ENCODE results near the gene EHMT2.

Gene EHMT2

DNA sequence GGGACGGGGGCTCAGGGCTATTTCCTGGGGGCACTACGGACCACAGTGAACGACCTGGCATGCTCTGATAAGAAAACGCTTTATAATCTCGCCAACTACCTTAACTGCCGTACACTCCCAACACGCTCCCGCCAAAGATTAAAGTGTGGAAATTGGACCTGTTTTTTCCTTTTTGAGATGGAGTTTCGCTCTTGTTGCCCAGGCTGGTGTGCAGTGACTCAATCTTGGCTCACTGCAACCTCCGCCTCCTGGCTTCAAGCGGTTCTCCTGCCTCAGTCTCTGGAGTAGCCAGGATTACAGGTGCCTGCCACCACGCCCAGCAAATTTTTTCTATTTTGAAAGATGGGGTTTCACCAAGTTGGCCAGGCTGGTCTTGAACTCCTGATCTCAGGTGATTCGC, 18.4 kb downstream of the EHMT2 start (continued):
- TF ChIP-seq, protein P1, sequence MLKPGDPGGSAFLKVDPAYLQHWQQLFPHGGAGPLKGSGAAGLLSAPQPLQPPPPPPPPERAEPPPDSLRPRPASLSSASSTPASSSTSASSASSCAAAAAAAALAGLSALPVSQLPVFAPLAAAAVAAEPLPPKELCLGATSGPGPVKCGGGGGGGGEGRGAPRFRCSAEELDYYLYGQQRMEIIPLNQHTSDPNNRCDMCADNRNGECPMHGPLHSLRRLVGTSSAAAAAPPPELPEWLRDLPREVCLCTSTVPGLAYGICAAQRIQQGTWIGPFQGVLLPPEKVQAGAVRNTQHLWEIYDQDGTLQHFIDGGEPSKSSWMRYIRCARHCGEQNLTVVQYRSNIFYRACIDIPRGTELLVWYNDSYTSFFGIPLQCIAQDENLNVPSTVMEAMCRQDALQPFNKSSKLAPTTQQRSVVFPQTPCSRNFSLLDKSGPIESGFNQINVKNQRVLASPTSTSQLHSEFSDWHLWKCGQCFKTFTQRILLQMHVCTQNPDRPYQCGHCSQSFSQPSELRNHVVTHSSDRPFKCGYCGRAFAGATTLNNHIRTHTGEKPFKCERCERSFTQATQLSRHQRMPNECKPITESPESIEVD (tag by site-specific recombination; IDR thresholded peaks at IDR 0.05): no peak
- TF ChIP-seq ZNF292 (tag by site-specific recombination; IDR thresholded peaks at IDR 0.05; ENCODE audit: borderline replicate concordance, low read depth): no peak
- TF ChIP-seq, protein P2, sequence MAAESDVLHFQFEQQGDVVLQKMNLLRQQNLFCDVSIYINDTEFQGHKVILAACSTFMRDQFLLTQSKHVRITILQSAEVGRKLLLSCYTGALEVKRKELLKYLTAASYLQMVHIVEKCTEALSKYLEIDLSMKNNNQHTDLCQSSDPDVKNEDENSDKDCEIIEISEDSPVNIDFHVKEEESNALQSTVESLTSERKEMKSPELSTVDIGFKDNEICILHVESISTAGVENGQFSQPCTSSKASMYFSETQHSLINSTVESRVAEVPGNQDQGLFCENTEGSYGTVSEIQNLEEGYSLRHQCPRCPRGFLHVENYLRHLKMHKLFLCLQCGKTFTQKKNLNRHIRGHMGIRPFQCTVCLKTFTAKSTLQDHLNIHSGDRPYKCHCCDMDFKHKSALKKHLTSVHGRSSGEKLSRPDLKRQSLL (tag by site-specific recombination; IDR thresholded peaks at IDR 0.05): no peak
- no peak for TF ChIP-seq ZIC2 (tag by site-specific recombination; IDR thresholded peaks at IDR 0.05)
- TF ChIP-seq ZNF701 (tag by site-specific recombination; IDR thresholded peaks at IDR 0.05): no peak

DNA sequence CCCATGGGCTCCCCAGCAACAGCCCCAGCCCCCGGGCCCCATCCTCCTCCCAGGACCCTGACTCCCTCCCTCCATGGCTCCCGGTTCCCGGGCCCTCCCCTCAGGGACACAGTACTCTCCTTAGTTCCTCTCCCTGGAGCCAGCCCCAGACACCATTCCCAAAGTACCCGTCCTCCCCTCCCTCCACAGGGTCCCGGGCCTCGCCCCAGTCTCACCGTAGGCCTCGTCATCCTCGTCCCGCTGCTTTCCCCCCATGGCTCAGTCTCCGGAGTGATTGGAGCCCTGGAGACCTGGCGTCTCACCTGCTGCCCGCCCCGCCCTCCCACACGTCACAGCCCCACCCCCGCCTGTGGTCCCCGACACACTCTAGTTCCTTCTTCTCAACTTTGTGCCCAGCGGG, 18.8 kb downstream of the EHMT2 start, which contains the start of gene SLC44A4:
Gene SLC44A4, minus strand, starts transcription at position 272 of the 400 bp plus-strand sequence. Its CDS starts 17 bp downstream, at position 255.
- Histone ChIP-seq H3K27ac (ENCODE audit: extremely low read depth, low read depth, low read length) (no peak within 1 kb of the TSS), H3K4me3 (ENCODE audit: low read depth, low read length) (no peak within 1 kb of the TSS), H3K4me1 (ENCODE audit: control insufficient read depth, insufficient read depth, low read length) (no peaks in the 10 kb centered on the region; the same call in 1 of the 2 replicates), H3K36me3 (ENCODE audit: control insufficient read depth in 2 of 2, insufficient read depth in 1 of 2, low read length in 2 of 2) (peaks cover 22 to 41% of the 10 kb centered on the region in 2 experiments), H3K9me3 (ENCODE audit: control insufficient read depth, insufficient read depth, low read depth, low read length) (no peaks in the 10 kb centered on the region)
- TF ChIP-seq ZBTB20 (tag by site-specific recombination; IDR thresholded peaks at IDR 0.05) (peak; percentile 39; the same call in 1 of the 2 replicates), YY1 (tag by site-specific recombination; IDR thresholded peaks at IDR 0.05) (no peak), ZNF585B (tag by site-specific recombination; IDR thresholded peaks at IDR 0.05) (no peak)
- TF ChIP-seq, protein P3, sequence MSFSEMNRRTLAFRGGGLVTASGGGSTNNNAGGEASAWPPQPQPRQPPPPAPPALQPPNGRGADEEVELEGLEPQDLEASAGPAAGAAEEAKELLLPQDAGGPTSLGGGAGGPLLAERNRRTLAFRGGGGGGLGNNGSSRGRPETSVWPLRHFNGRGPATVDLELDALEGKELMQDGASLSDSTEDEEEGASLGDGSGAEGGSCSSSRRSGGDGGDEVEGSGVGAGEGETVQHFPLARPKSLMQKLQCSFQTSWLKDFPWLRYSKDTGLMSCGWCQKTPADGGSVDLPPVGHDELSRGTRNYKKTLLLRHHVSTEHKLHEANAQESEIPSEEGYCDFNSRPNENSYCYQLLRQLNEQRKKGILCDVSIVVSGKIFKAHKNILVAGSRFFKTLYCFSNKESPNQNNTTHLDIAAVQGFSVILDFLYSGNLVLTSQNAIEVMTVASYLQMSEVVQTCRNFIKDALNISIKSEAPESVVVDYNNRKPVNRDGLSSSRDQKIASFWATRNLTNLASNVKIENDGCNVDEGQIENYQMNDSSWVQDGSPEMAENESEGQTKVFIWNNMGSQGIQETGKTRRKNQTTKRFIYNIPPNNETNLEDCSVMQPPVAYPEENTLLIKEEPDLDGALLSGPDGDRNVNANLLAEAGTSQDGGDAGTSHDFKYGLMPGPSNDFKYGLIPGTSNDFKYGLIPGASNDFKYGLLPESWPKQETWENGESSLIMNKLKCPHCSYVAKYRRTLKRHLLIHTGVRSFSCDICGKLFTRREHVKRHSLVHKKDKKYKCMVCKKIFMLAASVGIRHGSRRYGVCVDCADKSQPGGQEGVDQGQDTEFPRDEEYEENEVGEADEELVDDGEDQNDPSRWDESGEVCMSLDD (tag by site-specific recombination; IDR thresholded peaks at IDR 0.05): no peak
- ChIA-PET POLR2A (interaction anchor here (1.0 kb wide), 1 partner anchor 51 kb away, joined by 3 read pairs; the partner anchor contains the start of gene HSPA1B), CTCF (no interaction called here)

DNA sequence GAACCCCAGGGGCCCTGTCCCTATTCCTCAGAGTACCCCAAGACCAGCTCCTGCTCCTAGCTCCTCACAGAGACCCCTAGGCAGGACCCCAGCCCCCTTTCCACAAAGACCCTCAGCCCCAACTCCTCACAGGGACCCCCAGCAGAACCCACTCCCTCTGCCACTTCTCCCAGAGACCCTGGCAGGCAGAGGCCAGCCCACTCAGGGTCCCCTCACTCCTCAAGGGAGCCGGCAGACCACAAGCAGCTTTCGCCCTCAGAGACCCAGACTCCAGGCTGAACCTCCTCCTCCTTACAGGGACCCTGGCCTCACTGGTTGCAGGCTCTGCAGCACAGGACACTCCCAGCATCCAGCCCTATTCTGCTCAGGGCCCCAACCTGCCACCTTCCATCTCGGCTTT, 19.3 kb downstream of the EHMT2 start:
- CTCF ChIA-PET: interaction anchor here (0.8 kb wide), 1 partner anchor 9 kb away, joined by 3 read pairs; no protein-coding TSS in a partner anchor
- H3K36me3 ChIP-seq (ENCODE audit: control insufficient read depth in 2 of 2, insufficient read depth in 1 of 2, low read length in 2 of 2): peaks cover 22 to 36% of the 10 kb centered on the region in 2 experiments
- TF ChIP-seq ZNF600 (tag by site-specific recombination; IDR thresholded peaks at IDR 0.05) (peak; percentile 43; the same call in 1 of the 2 replicates), ZNF10 (tag by site-specific recombination; IDR thresholded peaks at IDR 0.05) (no peak), ZNF623 (tag by site-specific recombination; IDR thresholded peaks at IDR 0.05) (no peak), ZNF394 (tag by site-specific recombination; IDR thresholded peaks at IDR 0.05; ENCODE audit: borderline replicate concordance) (no peak)
- TF ChIP-seq, protein P4, sequence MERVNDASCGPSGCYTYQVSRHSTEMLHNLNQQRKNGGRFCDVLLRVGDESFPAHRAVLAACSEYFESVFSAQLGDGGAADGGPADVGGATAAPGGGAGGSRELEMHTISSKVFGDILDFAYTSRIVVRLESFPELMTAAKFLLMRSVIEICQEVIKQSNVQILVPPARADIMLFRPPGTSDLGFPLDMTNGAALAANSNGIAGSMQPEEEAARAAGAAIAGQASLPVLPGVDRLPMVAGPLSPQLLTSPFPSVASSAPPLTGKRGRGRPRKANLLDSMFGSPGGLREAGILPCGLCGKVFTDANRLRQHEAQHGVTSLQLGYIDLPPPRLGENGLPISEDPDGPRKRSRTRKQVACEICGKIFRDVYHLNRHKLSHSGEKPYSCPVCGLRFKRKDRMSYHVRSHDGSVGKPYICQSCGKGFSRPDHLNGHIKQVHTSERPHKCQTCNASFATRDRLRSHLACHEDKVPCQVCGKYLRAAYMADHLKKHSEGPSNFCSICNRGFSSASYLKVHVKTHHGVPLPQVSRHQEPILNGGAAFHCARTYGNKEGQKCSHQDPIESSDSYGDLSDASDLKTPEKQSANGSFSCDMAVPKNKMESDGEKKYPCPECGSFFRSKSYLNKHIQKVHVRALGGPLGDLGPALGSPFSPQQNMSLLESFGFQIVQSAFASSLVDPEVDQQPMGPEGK (tag by site-specific recombination; IDR thresholded peaks at IDR 0.05): no peak
- TF ChIP-seq, protein P5, sequence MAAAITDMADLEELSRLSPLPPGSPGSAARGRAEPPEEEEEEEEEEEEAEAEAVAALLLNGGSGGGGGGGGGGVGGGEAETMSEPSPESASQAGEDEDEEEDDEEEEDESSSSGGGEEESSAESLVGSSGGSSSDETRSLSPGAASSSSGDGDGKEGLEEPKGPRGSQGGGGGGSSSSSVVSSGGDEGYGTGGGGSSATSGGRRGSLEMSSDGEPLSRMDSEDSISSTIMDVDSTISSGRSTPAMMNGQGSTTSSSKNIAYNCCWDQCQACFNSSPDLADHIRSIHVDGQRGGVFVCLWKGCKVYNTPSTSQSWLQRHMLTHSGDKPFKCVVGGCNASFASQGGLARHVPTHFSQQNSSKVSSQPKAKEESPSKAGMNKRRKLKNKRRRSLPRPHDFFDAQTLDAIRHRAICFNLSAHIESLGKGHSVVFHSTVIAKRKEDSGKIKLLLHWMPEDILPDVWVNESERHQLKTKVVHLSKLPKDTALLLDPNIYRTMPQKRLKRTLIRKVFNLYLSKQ (tag by site-specific recombination; IDR thresholded peaks at IDR 0.05; ENCODE audit: borderline replicate concordance): no peak
- H3K4me1 ChIP-seq (ENCODE audit: control insufficient read depth, insufficient read depth, low read length): no peaks in the 10 kb centered on the region; the same call in 1 of the 2 replicates
- H3K9me3 ChIP-seq (ENCODE audit: control insufficient read depth, insufficient read depth, low read depth, low read length): no peaks in the 10 kb centered on the region
- POLR2A ChIA-PET: interaction anchor here (1.0 kb wide), 1 partner anchor 51 kb away, joined by 3 read pairs; the partner anchor contains the start of gene HSPA1B
- no peak overlapping the region for H3K27ac ChIP-seq (ENCODE audit: extremely low read depth, low read depth, low read length)
- no peak overlapping the region for H3K4me3 ChIP-seq (ENCODE audit: low read depth, low read length)
